ENCODE measurements around the gene SMIM28.
A peak's percentile ranks its signal among the peaks of the same experiment; 100 is the strongest.

Gene SMIM28

DNA sequence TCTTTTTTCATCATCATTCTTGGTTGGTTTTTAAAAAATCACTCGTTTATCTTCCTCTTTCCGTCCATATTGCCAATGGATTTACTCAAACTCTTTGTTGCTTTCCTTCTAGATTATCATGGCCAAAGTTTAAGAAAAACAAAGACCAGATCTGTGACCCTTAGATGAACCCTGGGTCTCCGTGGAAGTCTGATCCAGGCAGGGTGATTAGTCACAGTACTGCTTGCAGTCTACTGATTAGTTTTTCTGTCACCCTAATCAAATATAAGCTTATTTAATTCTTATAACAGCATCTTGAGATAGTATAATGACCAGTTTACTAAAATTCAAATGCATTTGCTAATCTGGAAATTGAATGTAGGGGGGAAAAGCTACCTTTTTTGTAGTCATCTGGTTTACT lies 6.0 kb upstream of the SMIM28 start (continued):
- TF ChIP-seq, protein P1, sequence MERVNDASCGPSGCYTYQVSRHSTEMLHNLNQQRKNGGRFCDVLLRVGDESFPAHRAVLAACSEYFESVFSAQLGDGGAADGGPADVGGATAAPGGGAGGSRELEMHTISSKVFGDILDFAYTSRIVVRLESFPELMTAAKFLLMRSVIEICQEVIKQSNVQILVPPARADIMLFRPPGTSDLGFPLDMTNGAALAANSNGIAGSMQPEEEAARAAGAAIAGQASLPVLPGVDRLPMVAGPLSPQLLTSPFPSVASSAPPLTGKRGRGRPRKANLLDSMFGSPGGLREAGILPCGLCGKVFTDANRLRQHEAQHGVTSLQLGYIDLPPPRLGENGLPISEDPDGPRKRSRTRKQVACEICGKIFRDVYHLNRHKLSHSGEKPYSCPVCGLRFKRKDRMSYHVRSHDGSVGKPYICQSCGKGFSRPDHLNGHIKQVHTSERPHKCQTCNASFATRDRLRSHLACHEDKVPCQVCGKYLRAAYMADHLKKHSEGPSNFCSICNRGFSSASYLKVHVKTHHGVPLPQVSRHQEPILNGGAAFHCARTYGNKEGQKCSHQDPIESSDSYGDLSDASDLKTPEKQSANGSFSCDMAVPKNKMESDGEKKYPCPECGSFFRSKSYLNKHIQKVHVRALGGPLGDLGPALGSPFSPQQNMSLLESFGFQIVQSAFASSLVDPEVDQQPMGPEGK (CRISPR knock-in tag; IDR thresholded peaks at IDR 0.05; ENCODE audit: borderline replicate concordance): 0 out of 2 replicates have a peak, but pooled peaks have one; percentile 44
- 0 out of 2 replicates have a peak, but pooled peaks have one; percentile 31 for TF ChIP-seq SNAI2 (CRISPR knock-in tag; IDR thresholded peaks at IDR 0.05)
- no peak for TF ChIP-seq ZNF70 (CRISPR knock-in tag; IDR thresholded peaks at IDR 0.05)
- no peak for TF ChIP-seq BACH2 (CRISPR knock-in tag; IDR thresholded peaks at IDR 0.05; ENCODE audit: borderline replicate concordance)
- no peak; the same call in 1 of the 2 replicates for TF ChIP-seq RARB (CRISPR knock-in tag; IDR thresholded peaks at IDR 0.05)
- TF ChIP-seq ARNTL (CRISPR knock-in tag; IDR thresholded peaks at IDR 0.05; ENCODE audit: borderline replicate concordance, low read depth): no peak
- TF ChIP-seq, protein P2, sequence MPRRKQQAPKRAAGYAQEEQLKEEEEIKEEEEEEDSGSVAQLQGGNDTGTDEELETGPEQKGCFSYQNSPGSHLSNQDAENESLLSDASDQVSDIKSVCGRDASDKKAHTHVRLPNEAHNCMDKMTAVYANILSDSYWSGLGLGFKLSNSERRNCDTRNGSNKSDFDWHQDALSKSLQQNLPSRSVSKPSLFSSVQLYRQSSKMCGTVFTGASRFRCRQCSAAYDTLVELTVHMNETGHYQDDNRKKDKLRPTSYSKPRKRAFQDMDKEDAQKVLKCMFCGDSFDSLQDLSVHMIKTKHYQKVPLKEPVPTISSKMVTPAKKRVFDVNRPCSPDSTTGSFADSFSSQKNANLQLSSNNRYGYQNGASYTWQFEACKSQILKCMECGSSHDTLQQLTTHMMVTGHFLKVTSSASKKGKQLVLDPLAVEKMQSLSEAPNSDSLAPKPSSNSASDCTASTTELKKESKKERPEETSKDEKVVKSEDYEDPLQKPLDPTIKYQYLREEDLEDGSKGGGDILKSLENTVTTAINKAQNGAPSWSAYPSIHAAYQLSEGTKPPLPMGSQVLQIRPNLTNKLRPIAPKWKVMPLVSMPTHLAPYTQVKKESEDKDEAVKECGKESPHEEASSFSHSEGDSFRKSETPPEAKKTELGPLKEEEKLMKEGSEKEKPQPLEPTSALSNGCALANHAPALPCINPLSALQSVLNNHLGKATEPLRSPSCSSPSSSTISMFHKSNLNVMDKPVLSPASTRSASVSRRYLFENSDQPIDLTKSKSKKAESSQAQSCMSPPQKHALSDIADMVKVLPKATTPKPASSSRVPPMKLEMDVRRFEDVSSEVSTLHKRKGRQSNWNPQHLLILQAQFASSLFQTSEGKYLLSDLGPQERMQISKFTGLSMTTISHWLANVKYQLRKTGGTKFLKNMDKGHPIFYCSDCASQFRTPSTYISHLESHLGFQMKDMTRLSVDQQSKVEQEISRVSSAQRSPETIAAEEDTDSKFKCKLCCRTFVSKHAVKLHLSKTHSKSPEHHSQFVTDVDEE (CRISPR knock-in tag; IDR thresholded peaks at IDR 0.05): peak; percentile 96
- TF ChIP-seq, protein P3, sequence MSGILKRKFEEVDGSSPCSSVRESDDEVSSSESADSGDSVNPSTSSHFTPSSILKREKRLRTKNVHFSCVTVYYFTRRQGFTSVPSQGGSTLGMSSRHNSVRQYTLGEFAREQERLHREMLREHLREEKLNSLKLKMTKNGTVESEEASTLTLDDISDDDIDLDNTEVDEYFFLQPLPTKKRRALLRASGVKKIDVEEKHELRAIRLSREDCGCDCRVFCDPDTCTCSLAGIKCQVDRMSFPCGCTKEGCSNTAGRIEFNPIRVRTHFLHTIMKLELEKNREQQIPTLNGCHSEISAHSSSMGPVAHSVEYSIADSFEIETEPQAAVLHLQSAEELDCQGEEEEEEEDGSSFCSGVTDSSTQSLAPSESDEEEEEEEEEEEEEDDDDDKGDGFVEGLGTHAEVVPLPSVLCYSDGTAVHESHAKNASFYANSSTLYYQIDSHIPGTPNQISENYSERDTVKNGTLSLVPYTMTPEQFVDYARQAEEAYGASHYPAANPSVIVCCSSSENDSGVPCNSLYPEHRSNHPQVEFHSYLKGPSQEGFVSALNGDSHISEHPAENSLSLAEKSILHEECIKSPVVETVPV (CRISPR knock-in tag; IDR thresholded peaks at IDR 0.05): peak; percentile 57; the same call in 1 of the 2 replicates

DNA sequence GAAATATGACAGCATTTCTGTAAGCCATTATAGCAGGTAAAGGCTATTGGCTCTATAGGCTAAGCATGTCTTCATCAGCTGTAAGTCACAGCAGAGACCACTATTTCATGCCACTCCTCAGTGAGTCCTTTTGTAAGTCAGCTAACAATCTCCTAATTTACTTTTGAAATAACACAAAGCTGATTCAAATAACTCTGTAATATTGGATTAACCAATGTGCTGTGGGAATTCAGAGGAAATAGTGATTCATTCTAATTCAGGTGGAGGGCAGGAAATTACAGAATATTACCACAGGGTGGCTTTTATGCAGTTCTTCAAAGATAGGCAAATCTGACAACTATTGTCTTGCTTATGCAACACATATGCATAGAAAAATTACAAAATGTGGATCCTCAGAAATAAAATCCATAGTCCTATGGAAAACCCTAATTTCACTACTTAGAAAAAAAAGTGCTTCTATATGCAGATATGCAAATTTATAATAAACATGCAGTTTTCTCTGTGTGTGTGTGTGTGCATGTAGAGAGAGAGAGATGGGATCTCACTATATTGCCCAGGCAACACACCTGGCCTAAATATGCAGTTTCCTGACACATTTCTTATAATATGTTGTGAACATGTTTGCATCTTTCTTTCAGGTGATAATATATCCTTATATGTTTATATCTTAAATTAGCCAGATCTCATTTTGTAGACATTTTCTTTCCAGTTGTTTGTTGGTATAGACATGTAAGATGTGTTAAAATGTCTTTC lies 4.8 kb upstream of the SMIM28 start:
- no peak for ATAC-seq

DNA sequence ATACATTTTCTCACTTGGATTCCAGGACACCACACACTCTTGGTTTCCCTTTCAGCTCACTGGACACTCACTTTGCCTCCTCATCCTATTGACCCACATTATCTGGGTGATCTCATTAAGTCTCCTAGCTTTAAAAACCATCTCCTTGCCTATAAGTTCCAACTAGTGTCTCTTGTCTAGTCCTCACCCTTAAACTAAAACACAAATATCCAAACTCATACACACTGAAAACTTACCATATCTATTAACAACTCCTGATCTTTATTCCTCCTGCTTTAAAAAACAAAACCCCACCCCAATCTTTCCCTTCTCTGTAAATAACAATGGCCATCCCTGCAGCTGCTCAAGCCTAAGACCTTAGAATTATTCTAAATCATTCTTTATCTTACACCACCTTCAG lies 3.5 kb upstream of the SMIM28 start:
- TF ChIP-seq ZFP30 (CRISPR knock-in tag; IDR thresholded peaks at IDR 0.05): no peak
- TF ChIP-seq, protein P3 (CRISPR knock-in tag; IDR thresholded peaks at IDR 0.05): no peak
- no peak for TF ChIP-seq ZNF8 (CRISPR knock-in tag; IDR thresholded peaks at IDR 0.05)
- TF ChIP-seq SNAI2 (CRISPR knock-in tag; IDR thresholded peaks at IDR 0.05): no peak
- TF ChIP-seq TOX (CRISPR knock-in tag; IDR thresholded peaks at IDR 0.05; ENCODE audit: borderline replicate concordance): no peak
- TF ChIP-seq, protein P4, sequence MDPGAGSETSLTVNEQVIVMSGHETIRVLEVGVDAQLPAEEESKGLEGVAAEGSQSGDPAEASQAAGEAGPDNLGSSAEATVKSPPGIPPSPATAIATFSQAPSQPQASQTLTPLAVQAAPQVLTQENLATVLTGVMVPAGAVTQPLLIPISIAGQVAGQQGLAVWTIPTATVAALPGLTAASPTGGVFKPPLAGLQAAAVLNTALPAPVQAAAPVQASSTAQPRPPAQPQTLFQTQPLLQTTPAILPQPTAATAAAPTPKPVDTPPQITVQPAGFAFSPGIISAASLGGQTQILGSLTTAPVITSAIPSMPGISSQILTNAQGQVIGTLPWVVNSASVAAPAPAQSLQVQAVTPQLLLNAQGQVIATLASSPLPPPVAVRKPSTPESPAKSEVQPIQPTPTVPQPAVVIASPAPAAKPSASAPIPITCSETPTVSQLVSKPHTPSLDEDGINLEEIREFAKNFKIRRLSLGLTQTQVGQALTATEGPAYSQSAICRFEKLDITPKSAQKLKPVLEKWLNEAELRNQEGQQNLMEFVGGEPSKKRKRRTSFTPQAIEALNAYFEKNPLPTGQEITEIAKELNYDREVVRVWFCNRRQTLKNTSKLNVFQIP (CRISPR knock-in tag; IDR thresholded peaks at IDR 0.05; ENCODE audit: borderline replicate concordance, low read depth): no peak
- ATAC-seq: no peak

More for the DNA sequence above, 4.8 kb upstream of the SMIM28 start:
- no peak for TF ChIP-seq TOX (CRISPR knock-in tag; IDR thresholded peaks at IDR 0.05; ENCODE audit: borderline replicate concordance)
- 0 out of 2 replicates have a peak, but pooled peaks have one; percentile 53 for TF ChIP-seq ZFP3 (CRISPR knock-in tag; IDR thresholded peaks at IDR 0.05)
- TF ChIP-seq ISL1 (CRISPR knock-in tag; IDR thresholded peaks at IDR 0.05): peak; percentile 22; the same call in 1 of the 2 replicates

DNA sequence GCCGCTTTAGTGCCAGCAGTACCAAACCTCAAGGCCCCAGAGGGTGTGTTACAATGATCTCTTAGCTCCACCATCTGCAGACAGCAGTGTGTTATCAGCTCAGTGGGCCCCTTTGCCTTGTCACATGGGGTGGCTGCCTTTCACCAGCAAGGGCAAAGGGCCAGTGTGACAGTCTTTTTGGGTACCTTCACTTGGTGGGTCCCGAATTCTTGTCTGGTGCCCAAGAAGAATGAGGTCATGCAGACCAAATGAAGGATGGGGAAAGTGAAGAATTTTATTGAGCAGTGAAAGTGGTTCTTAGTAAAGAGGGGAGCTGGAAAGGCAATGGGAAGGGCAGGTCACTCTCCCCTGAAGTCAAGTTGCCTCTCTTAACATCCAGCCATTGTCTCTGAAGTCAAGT lies 2.9 kb upstream of the SMIM28 start:
- ATAC-seq: no peak
- TF ChIP-seq ZNF8 (CRISPR knock-in tag; IDR thresholded peaks at IDR 0.05) (no peak), ZC3H10 (CRISPR knock-in tag; IDR thresholded peaks at IDR 0.05) (no peak), TOX (CRISPR knock-in tag; IDR thresholded peaks at IDR 0.05; ENCODE audit: borderline replicate concordance) (no peak), ISL1 (CRISPR knock-in tag; IDR thresholded peaks at IDR 0.05) (no peak), OSR1 (CRISPR knock-in tag; IDR thresholded peaks at IDR 0.05) (no peak), ZFP30 (CRISPR knock-in tag; IDR thresholded peaks at IDR 0.05) (no peak), ZNF70 (CRISPR knock-in tag; IDR thresholded peaks at IDR 0.05) (no peak), CSDC2 (CRISPR knock-in tag; IDR thresholded peaks at IDR 0.05) (no peak), PPARA (CRISPR knock-in tag; IDR thresholded peaks at IDR 0.05; ENCODE audit: borderline replicate concordance) (no peak), BACH2 (CRISPR knock-in tag; IDR thresholded peaks at IDR 0.05; ENCODE audit: borderline replicate concordance) (no peak)
- TF ChIP-seq, protein P2 (CRISPR knock-in tag; IDR thresholded peaks at IDR 0.05): no peak
- TF ChIP-seq, protein P1 (CRISPR knock-in tag; IDR thresholded peaks at IDR 0.05; ENCODE audit: borderline replicate concordance): no peak
